ENCODE measurements around the gene LIX1L. TPM values are rescaled to one million over a fixed set of nuclear protein-coding genes. Genes with fewer than 3 reads are reported as not detected.

The LIX1L gene
- total RNA-seq, 4 donors from 2014 or later = 37.1 to 108 (median 75.4) TPM

GRCh38 chr1:145994391-145995120 is 36.7 kb upstream of the LIX1L start:
- ATAC-seq (no peak), DNase-seq (peak in 1 of 2 donors; percentile 45)
- TF ChIP-seq POLR2A (IDR thresholded peaks at IDR 0.05) = peak in 1 of 2 donors; percentile 29
- TF ChIP-seq CTCF (IDR thresholded peaks at IDR 0.05 in 4 of 5, conservative IDR thresholded peaks at IDR 0.05 in 1 of 5) = no peak
- H3K27me3 ChIP-seq = no peaks in the 10 kb centered on the region
- H3K4me1 ChIP-seq = peaks cover 0 to 13% of the 10 kb centered on the region in 2 donors
- H3K36me3 ChIP-seq = peaks cover 26 to 40% of the 10 kb centered on the region in 2 donors
- H3K4me3 ChIP-seq = peak overlapping the region; percentile 63 to 98 (median 81)
- H3K9me3 ChIP-seq = no peaks in the 10 kb centered on the region
- H3K27ac ChIP-seq = peak overlapping the region; percentile 95 to 99 (median 98)
- in situ Hi-C loops (cut with MboI; ENCODE audit: low sequenced_read_pairs in 4 of 4) (no loop called here), intact Hi-C loops (cut with DNase I; ENCODE audit: low total_unique reads) (loop anchor here (5.0 kb wide), 1 partner anchor 47 kb away; no protein-coding TSS in a partner anchor)

GRCh38 chr1:145993618-145994390 is 36.0 kb upstream of the LIX1L start:
- DNase-seq (peak in 1 of 2 donors; percentile 26), ATAC-seq (no peak)
- in situ Hi-C loops (cut with MboI; ENCODE audit: low sequenced_read_pairs in 4 of 4) (no loop called here), intact Hi-C loops (cut with DNase I; ENCODE audit: low total_unique reads) (no loop called here)
- Histone ChIP-seq H3K4me3 (peak overlapping the region; percentile 63 to 98 (median 81)), H3K4me1 (peaks cover 0 to 8% of the 10 kb centered on the region in 2 donors), H3K36me3 (peaks cover 26 to 40% of the 10 kb centered on the region in 2 donors), H3K27me3 (no peaks in the 10 kb centered on the region), H3K27ac (peak overlapping the region; percentile 95 to 99 (median 98)), H3K9me3 (no peaks in the 10 kb centered on the region)
- TF ChIP-seq POLR2A (IDR thresholded peaks at IDR 0.05) (no peak), CTCF (IDR thresholded peaks at IDR 0.05 in 4 of 5, conservative IDR thresholded peaks at IDR 0.05 in 1 of 5) (no peak)

- H3K36me3 ChIP-seq = peaks cover 26 to 40% of the 10 kb centered on the region in 2 donors
- H3K27me3 ChIP-seq = no peaks in the 10 kb centered on the region
- no peaks in the 10 kb centered on the region for H3K9me3 ChIP-seq
- TF ChIP-seq CTCF (IDR thresholded peaks at IDR 0.05 in 4 of 5, conservative IDR thresholded peaks at IDR 0.05 in 1 of 5) (no peak), POLR2A (IDR thresholded peaks at IDR 0.05) (no peak)
- DNase-seq = no peak
- H3K4me1 ChIP-seq = peaks cover 0 to under 1% of the 10 kb centered on the region in 2 donors
- peak overlapping the region; percentile 95 to 99 (median 98) for H3K27ac ChIP-seq
- intact Hi-C loops (cut with DNase I; ENCODE audit: low total_unique reads) = no loop called here
- ATAC-seq = no peak
- peak overlapping the region; percentile 63 to 98 (median 81) for H3K4me3 ChIP-seq
- in situ Hi-C loops (cut with MboI; ENCODE audit: low sequenced_read_pairs in 4 of 4) = no loop called here
Observed at GRCh38 chr1:145992958-145993617, 35.3 kb upstream of the LIX1L start.

GRCh38 chr1:145992502-145992936 is 34.7 kb upstream of the LIX1L start:
- intact Hi-C loops (cut with DNase I; ENCODE audit: low total_unique reads) = no loop called here
- peak in 1 of 2 donors; percentile 33 for DNase-seq
- Histone ChIP-seq H3K9me3 (no peaks in the 10 kb centered on the region), H3K4me3 (peak overlapping the region; percentile 63 to 98 (median 81)), H3K27ac (peak overlapping the region; percentile 95 to 99 (median 98)), H3K36me3 (peaks cover 26 to 40% of the 10 kb centered on the region in 2 donors), H3K27me3 (no peaks in the 10 kb centered on the region), H3K4me1 (peaks cover 1 to 5% of the 10 kb centered on the region in 2 donors)
- no peak for TF ChIP-seq POLR2A (IDR thresholded peaks at IDR 0.05)
- no peak for TF ChIP-seq CTCF (IDR thresholded peaks at IDR 0.05 in 4 of 5, conservative IDR thresholded peaks at IDR 0.05 in 1 of 5)
- in situ Hi-C loops (cut with MboI; ENCODE audit: low sequenced_read_pairs in 4 of 4) = no loop called here
- no peak for ATAC-seq
